Measurements from ENCODE around the gene VPS4A. TPM values are rescaled to one million over a fixed set of nuclear protein-coding genes. Genes with fewer than 3 reads are reported as not detected.

Gene VPS4A
- polyA plus RNA-seq, 1 donor from 2014 or later: 46.3 TPM

DNA sequence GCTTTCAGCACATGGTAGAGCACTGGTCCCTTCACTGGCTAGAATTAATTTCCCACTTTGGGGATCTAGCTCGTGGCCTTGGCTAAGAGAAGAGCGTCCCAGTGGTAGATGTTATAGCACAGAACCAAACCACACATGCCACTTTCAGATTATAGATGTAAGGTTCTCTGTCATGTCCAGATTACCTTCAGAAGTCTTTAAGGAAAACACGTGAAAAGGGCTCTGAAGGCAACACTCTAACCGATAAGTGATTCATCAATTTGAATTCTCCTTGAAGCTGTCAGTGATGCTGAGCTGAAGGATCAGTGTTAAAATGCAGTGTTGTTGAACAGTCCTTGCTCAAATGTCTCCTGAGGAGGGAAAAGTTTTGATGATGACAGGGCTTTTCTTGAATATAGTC, 43.5 kb upstream of the VPS4A start:
- TF ChIP-seq POLR2AphosphoS5 (IDR thresholded peaks at IDR 0.05) (no peak), SMC3 (conservative IDR thresholded peaks at IDR 0.05; ENCODE audit: poor library complexity) (no peak), MXI1 (conservative IDR thresholded peaks at IDR 0.05; ENCODE audit: poor library complexity, severe bottlenecking) (no peak), EP300 (conservative IDR thresholded peaks at IDR 0.05; ENCODE audit: poor library complexity, severe bottlenecking) (no peak), CTCF (IDR thresholded peaks at IDR 0.05; ENCODE audit: poor library complexity, severe bottlenecking) (no peak)
- TF ChIP-seq, protein P1, sequence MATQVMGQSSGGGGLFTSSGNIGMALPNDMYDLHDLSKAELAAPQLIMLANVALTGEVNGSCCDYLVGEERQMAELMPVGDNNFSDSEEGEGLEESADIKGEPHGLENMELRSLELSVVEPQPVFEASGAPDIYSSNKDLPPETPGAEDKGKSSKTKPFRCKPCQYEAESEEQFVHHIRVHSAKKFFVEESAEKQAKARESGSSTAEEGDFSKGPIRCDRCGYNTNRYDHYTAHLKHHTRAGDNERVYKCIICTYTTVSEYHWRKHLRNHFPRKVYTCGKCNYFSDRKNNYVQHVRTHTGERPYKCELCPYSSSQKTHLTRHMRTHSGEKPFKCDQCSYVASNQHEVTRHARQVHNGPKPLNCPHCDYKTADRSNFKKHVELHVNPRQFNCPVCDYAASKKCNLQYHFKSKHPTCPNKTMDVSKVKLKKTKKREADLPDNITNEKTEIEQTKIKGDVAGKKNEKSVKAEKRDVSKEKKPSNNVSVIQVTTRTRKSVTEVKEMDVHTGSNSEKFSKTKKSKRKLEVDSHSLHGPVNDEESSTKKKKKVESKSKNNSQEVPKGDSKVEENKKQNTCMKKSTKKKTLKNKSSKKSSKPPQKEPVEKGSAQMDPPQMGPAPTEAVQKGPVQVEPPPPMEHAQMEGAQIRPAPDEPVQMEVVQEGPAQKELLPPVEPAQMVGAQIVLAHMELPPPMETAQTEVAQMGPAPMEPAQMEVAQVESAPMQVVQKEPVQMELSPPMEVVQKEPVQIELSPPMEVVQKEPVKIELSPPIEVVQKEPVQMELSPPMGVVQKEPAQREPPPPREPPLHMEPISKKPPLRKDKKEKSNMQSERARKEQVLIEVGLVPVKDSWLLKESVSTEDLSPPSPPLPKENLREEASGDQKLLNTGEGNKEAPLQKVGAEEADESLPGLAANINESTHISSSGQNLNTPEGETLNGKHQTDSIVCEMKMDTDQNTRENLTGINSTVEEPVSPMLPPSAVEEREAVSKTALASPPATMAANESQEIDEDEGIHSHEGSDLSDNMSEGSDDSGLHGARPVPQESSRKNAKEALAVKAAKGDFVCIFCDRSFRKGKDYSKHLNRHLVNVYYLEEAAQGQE (IDR thresholded peaks at IDR 0.05; ENCODE audit: borderline replicate concordance): no peak
- no peaks in the 10 kb centered on the region for H3F3A ChIP-seq (ENCODE audit: insufficient read depth, low read length, poor library complexity, severe bottlenecking)
- H3K9me2 ChIP-seq (ENCODE audit: insufficient read depth, low read length): no peaks in the 10 kb centered on the region
- H3K79me2 ChIP-seq (replicated peaks; ENCODE audit: insufficient read depth, low read length): no peaks in the 10 kb centered on the region
- no peaks in the 10 kb centered on the region for H3K27me3 ChIP-seq (ENCODE audit: insufficient read depth, low read depth, low read length)
- no peak overlapping the region for H2AFZ ChIP-seq (ENCODE audit: low read depth, low read length)
- no peak overlapping the region for H3K4me2 ChIP-seq (ENCODE audit: low read length)
- H3K4me3 ChIP-seq (ENCODE audit: low read length): no peak overlapping the region
- H3K36me3 ChIP-seq (ENCODE audit: insufficient read depth, low read length): no peaks in the 10 kb centered on the region
- H3K9ac ChIP-seq (ENCODE audit: low read length): no peak overlapping the region
- H3K27ac ChIP-seq (ENCODE audit: low read length): no peak overlapping the region
- H4K20me1 ChIP-seq (ENCODE audit: insufficient read depth): no peaks in the 10 kb centered on the region
- no peaks in the 10 kb centered on the region for H3K9me3 ChIP-seq (ENCODE audit: low read length)

DNA sequence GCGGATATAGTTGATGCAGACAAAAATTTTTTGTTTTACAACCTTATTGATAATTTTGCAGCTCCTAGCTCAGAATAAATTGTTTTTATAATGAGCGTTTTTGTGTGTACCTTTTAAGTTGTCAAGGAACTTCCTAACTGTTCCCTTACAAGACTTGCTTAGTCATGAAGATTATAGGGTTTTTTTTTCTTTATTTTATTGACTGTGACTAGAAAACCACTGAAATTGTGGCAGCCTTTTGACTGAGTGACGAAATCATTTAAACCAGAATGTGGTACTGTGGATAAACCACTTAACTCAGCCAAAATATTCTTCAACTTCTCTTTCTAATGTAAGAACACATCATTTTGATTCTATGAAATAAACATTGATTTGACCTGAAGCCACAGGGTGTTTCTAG, 40.8 kb upstream of the VPS4A start:
- TF ChIP-seq RAD21 (conservative IDR thresholded peaks at IDR 0.05): no peak
- no peak for TF ChIP-seq EZH2 (IDR thresholded peaks at IDR 0.05; ENCODE audit: borderline replicate concordance, insufficient read depth, low read length, poor library complexity, severe bottlenecking)
- Histone ChIP-seq H3K9me3 (ENCODE audit: low read length) (no peaks in the 10 kb centered on the region), H3F3A (ENCODE audit: insufficient read depth, low read length, poor library complexity, severe bottlenecking) (no peaks in the 10 kb centered on the region), H3K9ac (ENCODE audit: low read length) (no peak overlapping the region), H3K27me3 (ENCODE audit: insufficient read depth, low read depth, low read length) (no peaks in the 10 kb centered on the region), H3K79me2 (replicated peaks; ENCODE audit: insufficient read depth, low read length) (no peaks in the 10 kb centered on the region), H3K4me2 (ENCODE audit: low read length) (no peak overlapping the region), H2AFZ (ENCODE audit: low read depth, low read length) (no peak overlapping the region), H3K36me3 (ENCODE audit: insufficient read depth, low read length) (no peaks in the 10 kb centered on the region), H4K20me1 (ENCODE audit: insufficient read depth) (no peaks in the 10 kb centered on the region), H3K9me2 (ENCODE audit: insufficient read depth, low read length) (no peaks in the 10 kb centered on the region), H3K27ac (ENCODE audit: low read length) (no peak overlapping the region), H3K4me3 (ENCODE audit: low read length) (no peak overlapping the region)

DNA sequence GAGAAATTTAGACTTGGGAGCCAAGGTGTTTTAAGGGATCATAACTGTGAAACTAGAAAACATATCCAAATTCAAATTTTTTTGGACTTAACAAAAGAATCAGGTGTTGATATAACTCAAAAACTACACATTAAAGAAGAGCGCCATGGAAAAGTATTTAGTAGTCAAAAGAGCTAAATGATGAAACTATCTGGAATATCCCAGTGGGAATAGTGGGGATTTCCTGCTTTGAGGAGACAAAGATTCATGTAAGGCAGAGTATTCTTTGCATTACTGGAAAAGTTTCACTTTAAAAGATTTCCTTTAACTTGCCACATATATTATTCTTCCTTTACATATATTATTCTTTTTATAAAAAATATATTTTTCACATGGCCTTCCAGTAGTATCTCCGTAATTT, 40.3 kb upstream of the VPS4A start:
- no peak for TF ChIP-seq MXI1 (conservative IDR thresholded peaks at IDR 0.05; ENCODE audit: poor library complexity, severe bottlenecking)
- no peak for TF ChIP-seq TAF1 (IDR thresholded peaks at IDR 0.05; ENCODE audit: low read depth)
- TF ChIP-seq SMC3 (conservative IDR thresholded peaks at IDR 0.05; ENCODE audit: poor library complexity): no peak
- TF ChIP-seq CTCF (IDR thresholded peaks at IDR 0.05; ENCODE audit: poor library complexity, severe bottlenecking): no peak
- no peak for TF ChIP-seq POLR2AphosphoS5 (IDR thresholded peaks at IDR 0.05)
- no peak overlapping the region for H3K27ac ChIP-seq (ENCODE audit: low read length)

More for the DNA sequence above, 40.3 kb upstream of the VPS4A start:
- H2AFZ ChIP-seq (ENCODE audit: low read depth, low read length): no peak overlapping the region
- no peak overlapping the region for H3K4me2 ChIP-seq (ENCODE audit: low read length)
- H3K36me3 ChIP-seq (ENCODE audit: insufficient read depth, low read length): no peaks in the 10 kb centered on the region
- H4K20me1 ChIP-seq (ENCODE audit: insufficient read depth): no peaks in the 10 kb centered on the region
- H3K9ac ChIP-seq (ENCODE audit: low read length): no peak overlapping the region
- H3K79me2 ChIP-seq (replicated peaks; ENCODE audit: insufficient read depth, low read length): no peaks in the 10 kb centered on the region
- H3F3A ChIP-seq (ENCODE audit: insufficient read depth, low read length, poor library complexity, severe bottlenecking): no peaks in the 10 kb centered on the region
- no peak overlapping the region for H3K4me3 ChIP-seq (ENCODE audit: low read length)
- H3K9me2 ChIP-seq (ENCODE audit: insufficient read depth, low read length): no peaks in the 10 kb centered on the region
- H3K9me3 ChIP-seq (ENCODE audit: low read length): no peaks in the 10 kb centered on the region
- H3K27me3 ChIP-seq (ENCODE audit: insufficient read depth, low read depth, low read length): no peaks in the 10 kb centered on the region
